ENCODE results near the gene ARL3. TPM values are rescaled to one million over a fixed set of nuclear protein-coding genes. Genes with fewer than 3 reads are reported as not detected.

Gene ARL3
- total RNA-seq, 2 donors from 2014 or later: 3.0 to 4.5 TPM

- DNase-seq (ENCODE audit: low spot score): peak; percentile 77
- H3K36me3 Mint-ChIP-seq: no peaks in the 10 kb centered on the region
- ATAC-seq: peak; percentile 72 to 83
- peaks cover 28 to 29% of the 10 kb centered on the region in 2 donors for H3K4me1 Mint-ChIP-seq (ENCODE audit: low read depth in 2 of 2)
- H3K4me3 Mint-ChIP-seq: no peak overlapping the region
- H3K27ac Mint-ChIP-seq: peak overlapping the region in 1 of 2 donors; percentile 46
- no peaks in the 10 kb centered on the region for H3K9me3 Mint-ChIP-seq
- no peaks in the 10 kb centered on the region for H3K27me3 Mint-ChIP-seq
Observed at GRCh38 chr10:102678842-102679289, 35.3 kb downstream of the ARL3 start.

GRCh38 chr10:102678068-102678400 lies 36.2 kb downstream of the ARL3 start:
- DNase-seq (ENCODE audit: low spot score): no peak
- Mint-ChIP-seq H3K9me3 (no peaks in the 10 kb centered on the region), H3K27ac (peak overlapping the region in 1 of 2 donors; percentile 65), H3K27me3 (no peaks in the 10 kb centered on the region), H3K36me3 (no peaks in the 10 kb centered on the region), H3K4me3 (no peak overlapping the region), H3K4me1 (ENCODE audit: low read depth in 2 of 2) (peaks cover 33 to 34% of the 10 kb centered on the region in 2 donors)
- ATAC-seq: no peak

GRCh38 chr10:102677331-102678067 lies 36.7 kb downstream of the ARL3 start:
- ATAC-seq: no peak
- Mint-ChIP-seq H3K4me3 (no peak overlapping the region), H3K4me1 (ENCODE audit: low read depth in 2 of 2) (peaks cover 33 to 34% of the 10 kb centered on the region in 2 donors), H3K9me3 (no peaks in the 10 kb centered on the region), H3K27me3 (no peaks in the 10 kb centered on the region), H3K27ac (peak overlapping the region in 1 of 2 donors; percentile 65), H3K36me3 (no peaks in the 10 kb centered on the region)
- DNase-seq (ENCODE audit: low spot score): no peak

GRCh38 chr10:102676534-102677315 lies 37.5 kb downstream of the ARL3 start:
- H3K9me3 Mint-ChIP-seq: no peaks in the 10 kb centered on the region
- no peaks in the 10 kb centered on the region for H3K27me3 Mint-ChIP-seq
- ATAC-seq (no peak), DNase-seq (ENCODE audit: low spot score) (no peak)
- no peaks in the 10 kb centered on the region for H3K36me3 Mint-ChIP-seq
- no peak overlapping the region for H3K27ac Mint-ChIP-seq
- no peak overlapping the region for H3K4me3 Mint-ChIP-seq
- peaks cover 33 to 34% of the 10 kb centered on the region in 2 donors for H3K4me1 Mint-ChIP-seq (ENCODE audit: low read depth in 2 of 2)

GRCh38 chr10:102675666-102676533 lies 38.3 kb downstream of the ARL3 start:
- Mint-ChIP-seq H3K27ac (peak overlapping the region in 1 of 2 donors; percentile 84), H3K27me3 (no peaks in the 10 kb centered on the region), H3K4me1 (ENCODE audit: low read depth in 2 of 2) (peaks cover 33 to 34% of the 10 kb centered on the region in 2 donors), H3K4me3 (peak overlapping the region; percentile 6), H3K9me3 (no peaks in the 10 kb centered on the region), H3K36me3 (no peaks in the 10 kb centered on the region)
- DNase-seq (ENCODE audit: low spot score) (no peak), ATAC-seq (peak in 1 of 2 donors; percentile 43)

- Mint-ChIP-seq H3K4me1 (ENCODE audit: low read depth in 2 of 2) (peaks cover 33 to 34% of the 10 kb centered on the region in 2 donors), H3K4me3 (peak overlapping the region; percentile 25), H3K36me3 (no peaks in the 10 kb centered on the region), H3K27me3 (no peaks in the 10 kb centered on the region), H3K27ac (peak overlapping the region in 1 of 2 donors; percentile 84), H3K9me3 (no peaks in the 10 kb centered on the region)
- DNase-seq (ENCODE audit: low spot score): no peak
- no peak for ATAC-seq
Observed at GRCh38 chr10:102675011-102675665, 39.1 kb downstream of the ARL3 start.

- DNase-seq (ENCODE audit: low spot score): no peak
- Mint-ChIP-seq H3K9me3 (no peaks in the 10 kb centered on the region), H3K4me1 (ENCODE audit: low read depth in 2 of 2) (peaks cover 33 to 34% of the 10 kb centered on the region in 2 donors), H3K27me3 (no peaks in the 10 kb centered on the region), H3K36me3 (no peaks in the 10 kb centered on the region), H3K4me3 (peak overlapping the region; percentile 25), H3K27ac (peak overlapping the region; percentile 54 to 84)
- no peak for ATAC-seq
Observed at GRCh38 chr10:102674566-102674965, 39.6 kb downstream of the ARL3 start.

- no peaks in the 10 kb centered on the region for H3K27me3 Mint-ChIP-seq
- peak; percentile 82 to 83 for ATAC-seq
- H3K36me3 Mint-ChIP-seq: no peaks in the 10 kb centered on the region
- no peak for DNase-seq (ENCODE audit: low spot score)
- H3K9me3 Mint-ChIP-seq: no peaks in the 10 kb centered on the region
- peak overlapping the region; percentile 54 to 84 for H3K27ac Mint-ChIP-seq
- peaks cover 32 to 33% of the 10 kb centered on the region in 2 donors for H3K4me1 Mint-ChIP-seq (ENCODE audit: low read depth in 2 of 2)
- H3K4me3 Mint-ChIP-seq: peak overlapping the region; percentile 81
Observed at GRCh38 chr10:102673819-102674511, 40.2 kb downstream of the ARL3 start.

GRCh38 chr10:102673236-102673818 lies 40.9 kb downstream of the ARL3 start:
- peak overlapping the region; percentile 54 to 84 for H3K27ac Mint-ChIP-seq
- DNase-seq (ENCODE audit: low spot score) (no peak), ATAC-seq (no peak)
- peaks cover 25 to 30% of the 10 kb centered on the region in 2 donors for H3K4me1 Mint-ChIP-seq (ENCODE audit: low read depth in 2 of 2)
- no peaks in the 10 kb centered on the region for H3K27me3 Mint-ChIP-seq
- H3K36me3 Mint-ChIP-seq: no peaks in the 10 kb centered on the region
- peak overlapping the region; percentile 81 for H3K4me3 Mint-ChIP-seq
- H3K9me3 Mint-ChIP-seq: no peaks in the 10 kb centered on the region

- H3K27ac Mint-ChIP-seq: no peak overlapping the region
- no peaks in the 10 kb centered on the region for H3K27me3 Mint-ChIP-seq
- H3K4me1 Mint-ChIP-seq (ENCODE audit: low read depth in 2 of 2): peaks cover 23 to 24% of the 10 kb centered on the region in 2 donors
- H3K36me3 Mint-ChIP-seq: no peaks in the 10 kb centered on the region
- DNase-seq (ENCODE audit: low spot score): no peak
- H3K9me3 Mint-ChIP-seq: no peaks in the 10 kb centered on the region
- no peak for ATAC-seq
- no peak overlapping the region for H3K4me3 Mint-ChIP-seq
Observed at GRCh38 chr10:102670871-102671434, 43.2 kb downstream of the ARL3 start.

- Mint-ChIP-seq H3K4me1 (ENCODE audit: low read depth in 2 of 2) (peaks cover 17 to 20% of the 10 kb centered on the region in 2 donors), H3K27ac (no peak overlapping the region)
- ATAC-seq: no peak
Observed at GRCh38 chr10:102670065-102670670, 44.0 kb downstream of the ARL3 start.

More at GRCh38 chr10:102670065-102670670, 44.0 kb downstream of the ARL3 start:
- H3K27me3 Mint-ChIP-seq: no peaks in the 10 kb centered on the region
- H3K36me3 Mint-ChIP-seq: no peaks in the 10 kb centered on the region
- no peak for DNase-seq (ENCODE audit: low spot score)
- H3K4me3 Mint-ChIP-seq: no peak overlapping the region
- no peaks in the 10 kb centered on the region for H3K9me3 Mint-ChIP-seq

Measured in natural killer cell treated with Interleukin-12 subunit alpha and Interleukin-12 subunit beta and Interleukin-15 and Interleukin-18, amount 100 ng/mL, for 72 hours (primary cell).